ENCODE measurements around the gene ZNF567.

DNA sequence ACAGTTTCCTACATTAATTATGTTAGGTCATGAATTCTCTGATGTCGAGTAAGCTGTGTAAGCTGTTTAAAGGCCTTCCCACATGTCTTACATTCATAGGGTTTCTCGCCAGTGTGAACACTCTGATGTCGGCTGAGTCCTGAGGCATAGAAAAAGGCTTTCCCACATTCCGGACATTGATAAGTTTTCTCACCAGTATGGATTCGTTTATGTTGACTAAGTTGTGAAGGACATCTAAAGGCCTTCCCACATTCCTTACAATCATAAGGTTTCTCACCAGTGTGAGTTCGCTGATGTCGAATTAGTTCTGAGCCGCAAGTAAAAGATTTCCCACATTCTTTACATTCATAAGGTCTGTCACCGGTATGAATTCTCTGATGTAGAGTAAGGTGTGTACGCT, 60.3 kb downstream of the ZNF567 start:
- TF ChIP-seq, protein P1, sequence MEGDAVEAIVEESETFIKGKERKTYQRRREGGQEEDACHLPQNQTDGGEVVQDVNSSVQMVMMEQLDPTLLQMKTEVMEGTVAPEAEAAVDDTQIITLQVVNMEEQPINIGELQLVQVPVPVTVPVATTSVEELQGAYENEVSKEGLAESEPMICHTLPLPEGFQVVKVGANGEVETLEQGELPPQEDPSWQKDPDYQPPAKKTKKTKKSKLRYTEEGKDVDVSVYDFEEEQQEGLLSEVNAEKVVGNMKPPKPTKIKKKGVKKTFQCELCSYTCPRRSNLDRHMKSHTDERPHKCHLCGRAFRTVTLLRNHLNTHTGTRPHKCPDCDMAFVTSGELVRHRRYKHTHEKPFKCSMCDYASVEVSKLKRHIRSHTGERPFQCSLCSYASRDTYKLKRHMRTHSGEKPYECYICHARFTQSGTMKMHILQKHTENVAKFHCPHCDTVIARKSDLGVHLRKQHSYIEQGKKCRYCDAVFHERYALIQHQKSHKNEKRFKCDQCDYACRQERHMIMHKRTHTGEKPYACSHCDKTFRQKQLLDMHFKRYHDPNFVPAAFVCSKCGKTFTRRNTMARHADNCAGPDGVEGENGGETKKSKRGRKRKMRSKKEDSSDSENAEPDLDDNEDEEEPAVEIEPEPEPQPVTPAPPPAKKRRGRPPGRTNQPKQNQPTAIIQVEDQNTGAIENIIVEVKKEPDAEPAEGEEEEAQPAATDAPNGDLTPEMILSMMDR (conservative IDR thresholded peaks at IDR 0.05 in 1 of 2, IDR thresholded peaks at IDR 0.05 in 1 of 2; ENCODE audit: low read depth in 1 of 2, low read length in 2 of 2), result no peak
- TF ChIP-seq EZH2 (IDR thresholded peaks at IDR 0.05; ENCODE audit: low read length, missing control alignments), result no peak
